ENCODE data around the gene DMKN. TPM values are rescaled to one million over a fixed set of nuclear protein-coding genes. Genes with fewer than 3 reads are reported as not detected.

DMKN gene
- total RNA-seq, 1 experiment from 2014 or later = 5.6 TPM

DNA sequence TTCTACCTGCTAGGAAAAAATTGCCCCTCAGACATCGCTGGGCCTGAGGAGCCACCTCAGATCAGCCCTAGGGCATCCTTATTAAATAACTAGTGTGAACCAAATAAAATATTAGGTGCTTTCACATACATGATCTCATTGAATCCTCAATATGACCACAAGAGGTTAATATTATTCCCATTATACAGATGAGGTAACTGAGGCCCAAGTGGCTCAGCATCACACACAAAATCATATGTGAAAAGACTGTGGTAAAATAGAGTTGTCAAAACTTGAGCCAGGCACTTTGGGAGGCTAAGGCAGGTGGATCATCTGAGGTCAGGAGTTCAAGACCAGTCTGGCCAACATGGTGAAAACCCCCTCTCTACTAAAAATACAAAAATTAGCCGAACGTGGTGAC is 2.9 kb upstream of the DMKN start:
- no TSS peak for BruUV-seq (replicated peaks)
- H3K36me3 ChIP-seq (ENCODE audit: control insufficient read depth, insufficient read depth, low read length) = no peaks in the 10 kb centered on the region
- H3K4me3 ChIP-seq (ENCODE audit: low read depth in 2 of 2, low read length in 2 of 2) = no peak overlapping the region
- H3K27me3 ChIP-seq (ENCODE audit: control insufficient read depth, insufficient read depth, low read length) = no peaks in the 10 kb centered on the region
- H3K4me1 ChIP-seq (ENCODE audit: control insufficient read depth, insufficient read depth, low read length) = peaks cover 5% of the 10 kb centered on the region; the same call in 1 of the 2 replicates
- intact Hi-C loops (cut with micrococcal nuclease; ENCODE audit: unreplicated experiment) = no loop called here
- TF ChIP-seq, protein P1, sequence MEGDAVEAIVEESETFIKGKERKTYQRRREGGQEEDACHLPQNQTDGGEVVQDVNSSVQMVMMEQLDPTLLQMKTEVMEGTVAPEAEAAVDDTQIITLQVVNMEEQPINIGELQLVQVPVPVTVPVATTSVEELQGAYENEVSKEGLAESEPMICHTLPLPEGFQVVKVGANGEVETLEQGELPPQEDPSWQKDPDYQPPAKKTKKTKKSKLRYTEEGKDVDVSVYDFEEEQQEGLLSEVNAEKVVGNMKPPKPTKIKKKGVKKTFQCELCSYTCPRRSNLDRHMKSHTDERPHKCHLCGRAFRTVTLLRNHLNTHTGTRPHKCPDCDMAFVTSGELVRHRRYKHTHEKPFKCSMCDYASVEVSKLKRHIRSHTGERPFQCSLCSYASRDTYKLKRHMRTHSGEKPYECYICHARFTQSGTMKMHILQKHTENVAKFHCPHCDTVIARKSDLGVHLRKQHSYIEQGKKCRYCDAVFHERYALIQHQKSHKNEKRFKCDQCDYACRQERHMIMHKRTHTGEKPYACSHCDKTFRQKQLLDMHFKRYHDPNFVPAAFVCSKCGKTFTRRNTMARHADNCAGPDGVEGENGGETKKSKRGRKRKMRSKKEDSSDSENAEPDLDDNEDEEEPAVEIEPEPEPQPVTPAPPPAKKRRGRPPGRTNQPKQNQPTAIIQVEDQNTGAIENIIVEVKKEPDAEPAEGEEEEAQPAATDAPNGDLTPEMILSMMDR (IDR thresholded peaks at IDR 0.05) = no peak
- TF ChIP-seq TCF7L2 (IDR thresholded peaks at IDR 0.05; ENCODE audit: low read depth, low read length) = no peak
- TF ChIP-seq SIN3A (IDR thresholded peaks at IDR 0.05; ENCODE audit: borderline replicate concordance, insufficient read depth, low read depth, low read length) = no peak
- TF ChIP-seq POLR2AphosphoS5 (IDR thresholded peaks at IDR 0.05; ENCODE audit: low read depth, low read length) = no peak
- TF ChIP-seq, protein P2, sequence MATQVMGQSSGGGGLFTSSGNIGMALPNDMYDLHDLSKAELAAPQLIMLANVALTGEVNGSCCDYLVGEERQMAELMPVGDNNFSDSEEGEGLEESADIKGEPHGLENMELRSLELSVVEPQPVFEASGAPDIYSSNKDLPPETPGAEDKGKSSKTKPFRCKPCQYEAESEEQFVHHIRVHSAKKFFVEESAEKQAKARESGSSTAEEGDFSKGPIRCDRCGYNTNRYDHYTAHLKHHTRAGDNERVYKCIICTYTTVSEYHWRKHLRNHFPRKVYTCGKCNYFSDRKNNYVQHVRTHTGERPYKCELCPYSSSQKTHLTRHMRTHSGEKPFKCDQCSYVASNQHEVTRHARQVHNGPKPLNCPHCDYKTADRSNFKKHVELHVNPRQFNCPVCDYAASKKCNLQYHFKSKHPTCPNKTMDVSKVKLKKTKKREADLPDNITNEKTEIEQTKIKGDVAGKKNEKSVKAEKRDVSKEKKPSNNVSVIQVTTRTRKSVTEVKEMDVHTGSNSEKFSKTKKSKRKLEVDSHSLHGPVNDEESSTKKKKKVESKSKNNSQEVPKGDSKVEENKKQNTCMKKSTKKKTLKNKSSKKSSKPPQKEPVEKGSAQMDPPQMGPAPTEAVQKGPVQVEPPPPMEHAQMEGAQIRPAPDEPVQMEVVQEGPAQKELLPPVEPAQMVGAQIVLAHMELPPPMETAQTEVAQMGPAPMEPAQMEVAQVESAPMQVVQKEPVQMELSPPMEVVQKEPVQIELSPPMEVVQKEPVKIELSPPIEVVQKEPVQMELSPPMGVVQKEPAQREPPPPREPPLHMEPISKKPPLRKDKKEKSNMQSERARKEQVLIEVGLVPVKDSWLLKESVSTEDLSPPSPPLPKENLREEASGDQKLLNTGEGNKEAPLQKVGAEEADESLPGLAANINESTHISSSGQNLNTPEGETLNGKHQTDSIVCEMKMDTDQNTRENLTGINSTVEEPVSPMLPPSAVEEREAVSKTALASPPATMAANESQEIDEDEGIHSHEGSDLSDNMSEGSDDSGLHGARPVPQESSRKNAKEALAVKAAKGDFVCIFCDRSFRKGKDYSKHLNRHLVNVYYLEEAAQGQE (IDR thresholded peaks at IDR 0.05; ENCODE audit: insufficient read depth in 1 of 2, low read depth in 2 of 2, low read length in 1 of 2) = no peak
- DNase-seq (ENCODE audit: low read depth, low spot score) (no peak), ATAC-seq (no peak)
- no peaks in the 10 kb centered on the region for H3K9me3 ChIP-seq (ENCODE audit: control insufficient read depth, insufficient read depth, low read depth, low read length)
- in situ Hi-C loops (cut with HindIII; ENCODE audit: low pct_unique_long_range_greater_than_20kb, low sequenced_read_pairs) = no loop called here
- ChIA-PET CTCF (no interaction called here), POLR2A (interaction anchor here (0.7 kb wide), 1 partner anchor 19 kb away, joined by 3 read pairs; no protein-coding TSS in a partner anchor)
- H3K27ac ChIP-seq (ENCODE audit: low read length) = no peak overlapping the region

DNA sequence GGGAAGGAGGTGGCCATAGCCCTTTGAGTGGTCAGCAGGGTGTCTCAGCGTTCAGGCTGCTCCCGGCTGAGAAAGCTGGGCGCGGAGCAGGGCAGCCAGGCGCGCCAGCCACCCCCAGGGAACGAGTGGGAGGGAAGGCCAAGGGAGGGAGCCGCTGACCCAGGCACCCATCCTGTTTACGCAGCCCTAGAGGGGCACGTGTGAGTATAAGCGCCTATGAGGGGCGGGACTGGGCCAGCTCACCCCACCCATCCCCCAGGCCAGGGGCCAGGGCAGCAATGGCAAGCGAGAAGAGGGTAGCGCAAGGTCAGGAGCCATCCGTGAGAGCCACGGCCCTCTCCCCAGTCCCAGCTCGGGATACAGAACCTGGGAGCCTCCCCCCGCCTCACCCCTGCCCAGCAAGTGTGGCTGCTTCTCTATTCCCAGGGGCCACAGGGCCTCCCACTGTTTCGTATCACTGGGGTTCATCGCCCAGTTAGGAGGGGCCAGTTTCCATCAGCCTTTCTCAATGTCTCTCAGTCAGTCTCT is 897 bp upstream of the DMKN start:
- Histone ChIP-seq H3K9me3 (ENCODE audit: control insufficient read depth, insufficient read depth, low read depth, low read length) (no peaks in the 10 kb centered on the region), H3K4me1 (ENCODE audit: control insufficient read depth, insufficient read depth, low read length) (peaks cover 10% of the 10 kb centered on the region; the same call in 1 of the 2 replicates), H3K27me3 (ENCODE audit: control insufficient read depth, insufficient read depth, low read length) (peaks cover 6% of the 10 kb centered on the region), H3K36me3 (ENCODE audit: control insufficient read depth, insufficient read depth, low read length) (no peaks in the 10 kb centered on the region; the same call in 1 of the 2 replicates), H3K27ac (ENCODE audit: low read length) (no peak overlapping the region), H3K4me3 (ENCODE audit: low read depth in 2 of 2, low read length in 2 of 2) (no peak overlapping the region)
- intact Hi-C loops (cut with micrococcal nuclease; ENCODE audit: unreplicated experiment) (no loop called here), in situ Hi-C loops (cut with HindIII; ENCODE audit: low pct_unique_long_range_greater_than_20kb, low sequenced_read_pairs) (no loop called here)
- DNase-seq (ENCODE audit: low read depth, low spot score) = no peak
- ChIA-PET POLR2A (no interaction called here), CTCF (interaction anchor here (1.0 kb wide), 1 partner anchor 42 kb away, joined by 3 read pairs; no protein-coding TSS in a partner anchor)
- BruUV-seq (replicated peaks) = no TSS peak
- TF ChIP-seq SIN3A (IDR thresholded peaks at IDR 0.05; ENCODE audit: borderline replicate concordance, insufficient read depth, low read depth, low read length) (no peak), POLR2AphosphoS5 (IDR thresholded peaks at IDR 0.05; ENCODE audit: low read depth, low read length) (no peak), TCF7L2 (IDR thresholded peaks at IDR 0.05; ENCODE audit: low read depth, low read length) (no peak)
- TF ChIP-seq, protein P1 (IDR thresholded peaks at IDR 0.05) = no peak
- TF ChIP-seq, protein P2 (IDR thresholded peaks at IDR 0.05; ENCODE audit: insufficient read depth in 1 of 2, low read depth in 2 of 2, low read length in 1 of 2) = no peak
- no peak for ATAC-seq

Data from Panc1 (cell line).